Stimulated activated CD4-positive, alpha-beta T cell treated with anti-CD3 and anti-CD28 coated beads, Interleukin-15, amount 100 ng/mL, for 24 hours (primary cell): Measurements from ENCODE around the gene ARHGAP24.
"Not testable (repeated sequence)": the region's sequence is repeated elsewhere in the genome, so short reads cannot be mapped to it uniquely, and the experiment has no call there.

Source experiments
- DNase-seq: peaks from one replicate; pipeline ENCODE4 v3.0.0-alpha.2; 2020

The ARHGAP24 gene

DNA sequence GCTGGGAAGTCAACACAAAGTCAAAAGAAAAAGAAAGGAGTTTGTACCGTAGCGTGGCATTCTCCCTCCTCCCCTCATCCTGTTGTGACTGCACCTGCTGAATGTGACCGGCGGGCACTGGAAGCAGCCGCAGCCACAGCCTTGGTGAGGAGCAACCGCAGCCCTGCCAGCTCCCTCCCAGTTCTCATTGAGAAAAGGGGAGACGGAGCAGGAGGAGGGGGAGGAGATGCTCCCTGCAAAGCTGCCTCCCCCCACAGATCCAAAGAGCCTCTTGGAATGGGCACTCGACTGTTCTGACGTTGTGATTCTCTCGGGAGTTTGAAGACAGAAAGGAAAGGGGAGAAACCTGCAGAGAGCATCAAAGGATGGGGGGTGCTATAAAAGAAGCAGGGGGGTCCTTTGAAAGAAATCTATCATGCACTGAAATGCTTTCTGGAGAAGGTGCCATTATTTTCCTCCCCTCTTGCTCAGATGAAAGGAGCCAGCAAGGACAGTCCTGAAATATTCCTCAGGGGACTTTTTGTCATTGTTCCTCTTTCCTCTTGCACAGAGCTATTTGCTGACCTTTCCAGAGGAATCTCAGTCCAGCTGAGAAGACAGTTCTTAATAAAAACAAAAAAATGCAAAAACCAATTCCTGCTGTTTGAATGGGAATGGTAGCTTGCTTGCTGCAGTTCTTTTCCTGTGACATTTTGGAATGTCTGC lies 455.2 kb downstream of the ARHGAP24 start:
- no peak for DNase-seq

GRCh38 chr4:85932500-85933290 lies 457.7 kb downstream of the ARHGAP24 start:
- no peak for DNase-seq

DNA sequence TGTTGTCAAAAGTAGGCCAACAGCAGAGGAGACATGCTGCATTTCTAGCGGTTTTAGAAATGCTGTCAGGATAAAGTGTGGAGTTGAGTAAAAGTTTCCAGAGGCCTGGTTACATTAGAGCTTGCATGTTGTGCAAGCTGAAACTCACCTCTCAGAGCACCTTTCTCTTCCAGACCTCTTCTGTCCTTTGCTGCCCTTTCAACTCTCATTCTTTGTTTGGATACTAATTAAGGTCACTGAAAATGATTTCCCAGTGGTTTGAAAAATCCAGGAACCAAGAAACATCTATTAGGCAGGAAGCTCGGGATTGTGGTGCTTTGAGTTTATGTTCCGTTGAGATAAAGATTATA lies 458.3 kb downstream of the ARHGAP24 start:
- DNase-seq: no peak

DNA sequence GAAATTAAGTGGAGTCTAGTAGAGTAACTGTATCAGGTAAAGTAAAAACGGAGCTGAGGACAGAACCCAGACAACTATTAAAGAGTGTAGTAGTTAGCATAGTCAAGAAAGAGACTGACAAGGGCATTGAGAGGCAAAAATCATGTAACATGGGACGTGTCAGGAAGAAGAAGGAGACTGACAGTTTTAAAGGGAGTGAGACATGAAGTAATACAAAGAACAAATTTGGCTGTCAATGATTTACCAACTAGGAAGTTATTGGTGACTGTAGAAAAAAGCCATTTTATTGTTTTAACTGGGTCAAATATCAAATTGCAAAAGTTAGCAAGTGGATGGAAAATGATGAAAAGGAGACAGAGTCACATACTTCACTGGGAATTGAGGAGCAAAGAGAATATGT lies 462.6 kb downstream of the ARHGAP24 start:
- DNase-seq: no peak

DNA sequence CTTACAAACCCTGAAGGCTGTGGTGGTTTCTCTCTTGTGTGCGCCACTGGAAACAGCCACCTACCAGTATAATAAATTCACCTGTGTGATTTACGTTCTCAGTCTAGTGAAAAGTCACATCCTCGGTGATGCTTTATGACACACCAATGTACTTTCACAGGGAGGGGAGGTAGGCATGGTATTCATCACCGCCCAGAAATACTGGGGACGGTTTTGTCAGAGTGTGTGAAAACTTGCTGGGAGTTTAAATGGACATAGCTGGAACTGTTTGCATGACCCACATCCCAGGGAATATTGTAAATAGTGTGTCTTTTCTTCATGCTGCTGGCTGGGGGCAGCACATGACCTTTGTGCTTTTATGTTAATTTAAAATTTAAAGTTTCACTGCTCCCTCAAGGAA lies 463.1 kb downstream of the ARHGAP24 start:
- no peak for DNase-seq

DNA sequence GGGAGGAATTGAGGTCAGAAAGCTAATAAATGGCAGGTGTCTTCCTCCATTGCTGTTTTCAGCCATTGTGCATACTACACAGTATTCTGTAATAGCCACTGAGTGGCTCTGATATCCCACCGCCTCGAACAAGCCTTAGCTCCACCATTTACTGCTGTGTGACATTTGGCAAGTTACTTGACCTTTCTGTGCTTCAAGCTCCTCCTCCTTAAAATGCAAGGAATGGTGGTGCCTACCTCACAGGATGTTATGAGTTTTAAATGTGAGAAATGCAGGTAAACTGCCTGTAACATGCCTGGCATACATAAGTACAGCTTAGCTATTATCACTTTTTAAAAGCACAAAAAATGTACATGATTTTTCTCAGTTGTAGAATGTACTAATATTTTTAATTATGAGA lies 464.0 kb downstream of the ARHGAP24 start:
- DNase-seq: no peak

GRCh38 chr4:85939595-85939994 lies 464.6 kb downstream of the ARHGAP24 start:
- no peak for DNase-seq

DNA sequence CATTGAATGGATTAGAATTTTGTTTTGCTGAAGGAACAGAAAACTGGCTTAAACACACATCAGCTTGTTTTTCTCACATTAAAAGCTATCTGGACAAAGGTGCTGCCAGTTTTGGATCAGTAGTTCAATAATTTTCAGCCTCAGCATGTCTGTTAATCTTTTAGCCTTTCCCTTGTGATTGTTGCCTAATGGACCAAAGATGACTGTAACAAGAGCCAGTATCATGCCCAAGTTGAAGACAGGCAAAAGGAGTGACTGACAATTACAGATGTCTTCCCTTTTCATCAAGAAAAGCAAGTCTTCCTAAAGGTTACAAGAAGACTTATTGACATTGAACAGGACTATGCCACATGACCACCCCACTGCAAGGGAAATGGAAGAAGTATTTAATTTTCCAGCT lies 465.2 kb downstream of the ARHGAP24 start:
- no peak for DNase-seq

DNA sequence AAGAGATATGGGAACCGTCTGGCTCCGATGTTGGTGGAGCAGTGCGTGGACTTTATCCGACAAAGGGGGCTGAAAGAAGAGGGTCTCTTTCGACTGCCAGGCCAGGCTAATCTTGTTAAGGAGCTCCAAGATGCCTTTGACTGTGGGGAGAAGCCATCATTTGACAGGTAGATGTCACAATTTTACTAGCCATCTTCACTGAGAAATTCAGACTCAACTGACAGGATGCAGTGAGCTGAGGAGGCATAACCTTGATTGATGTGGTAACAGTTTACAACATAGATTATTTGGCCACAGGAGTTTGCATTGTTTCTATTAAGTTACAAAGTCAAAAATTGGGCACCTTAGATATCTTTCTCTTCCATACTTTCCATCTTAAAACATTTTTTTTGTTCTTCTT lies 467.2 kb downstream of the ARHGAP24 start:
- no peak for DNase-seq

DNA sequence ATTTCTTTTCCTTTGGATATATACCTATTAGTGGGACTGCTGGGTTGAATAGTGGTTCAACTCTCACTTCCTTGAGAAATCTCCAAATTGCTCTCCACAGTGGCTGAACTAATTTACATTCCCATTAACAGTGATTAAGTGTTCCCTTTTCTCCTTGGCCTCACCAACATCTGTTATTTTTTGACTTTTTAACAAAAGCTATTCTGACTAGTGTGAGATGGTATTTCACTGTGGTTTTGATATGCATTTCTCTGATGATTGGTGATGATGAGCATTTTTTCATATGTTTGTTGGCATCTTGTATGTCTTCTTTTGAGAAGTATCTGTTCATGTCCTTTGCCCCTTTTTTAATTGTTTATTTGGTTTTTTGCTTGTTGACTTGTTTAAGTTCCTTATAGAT lies 471.9 kb downstream of the ARHGAP24 start:
- no peak for DNase-seq

GRCh38 chr4:85951099-85951498 lies 476.1 kb downstream of the ARHGAP24 start:
- DNase-seq: no peak

- no peak for DNase-seq
Measured at GRCh38 chr4:85952528-85952927, 477.6 kb downstream of the ARHGAP24 start.

GRCh38 chr4:85952972-85953650 lies 478.2 kb downstream of the ARHGAP24 start:
- no peak for DNase-seq

DNA sequence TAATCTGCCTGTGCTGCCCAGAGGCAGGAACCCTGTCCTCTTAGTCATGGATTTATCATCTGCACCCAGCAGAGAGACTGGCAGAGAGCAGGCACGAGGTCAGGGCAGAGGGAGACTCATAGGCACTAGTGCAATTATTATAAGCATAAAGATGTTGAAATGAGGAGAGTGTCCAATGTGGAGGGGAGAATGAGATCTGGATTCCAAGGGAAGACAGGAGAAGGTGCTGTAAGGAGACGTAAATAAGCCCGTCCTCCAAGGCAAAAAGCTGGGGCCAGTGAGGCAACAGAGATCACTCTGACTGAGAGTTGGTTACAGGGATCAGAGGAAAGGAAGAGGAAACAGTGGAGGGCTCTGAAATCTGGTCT lies 478.7 kb downstream of the ARHGAP24 start:
- DNase-seq: no peak

GRCh38 chr4:85955620-85956292 lies 480.8 kb downstream of the ARHGAP24 start:
- no peak for DNase-seq

DNA sequence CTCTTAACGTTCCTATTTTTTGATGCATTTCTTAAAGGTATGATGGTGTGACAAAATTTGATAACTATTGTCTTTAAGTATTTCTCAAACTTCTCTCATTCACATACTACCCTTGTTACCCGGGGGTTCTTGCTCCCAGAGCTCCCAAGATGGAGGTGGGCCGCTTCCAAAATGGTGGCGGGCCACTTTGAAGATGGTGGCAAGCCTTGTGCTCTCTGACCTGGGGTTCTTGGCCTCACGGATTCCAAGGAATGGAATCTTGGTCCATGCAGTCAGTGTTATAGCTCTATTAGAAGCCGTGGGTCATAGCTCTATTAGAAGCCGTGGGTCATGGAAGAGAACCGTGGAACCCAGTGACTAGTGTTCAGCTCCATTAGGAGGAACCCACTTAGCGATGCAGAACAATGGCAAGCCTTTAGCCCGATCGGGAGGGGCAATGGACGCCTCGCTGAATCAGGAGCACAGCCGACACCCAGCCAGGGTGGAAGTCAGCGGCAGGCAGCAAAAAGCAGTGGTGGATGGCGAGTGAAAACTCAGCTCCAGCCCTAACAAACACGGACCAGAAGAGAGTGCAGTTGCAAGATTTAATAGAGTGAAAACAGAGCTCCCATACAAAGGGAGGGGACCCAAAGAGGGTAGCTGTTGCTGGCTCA lies 481.5 kb downstream of the ARHGAP24 start:
- no peak for DNase-seq

GRCh38 chr4:85961887-85962286 lies 486.9 kb downstream of the ARHGAP24 start:
- no peak for DNase-seq

GRCh38 chr4:85963231-85963630 lies 488.3 kb downstream of the ARHGAP24 start:
- no peak for DNase-seq

GRCh38 chr4:85964298-85964697 lies 489.3 kb downstream of the ARHGAP24 start:
- DNase-seq: no peak

DNA sequence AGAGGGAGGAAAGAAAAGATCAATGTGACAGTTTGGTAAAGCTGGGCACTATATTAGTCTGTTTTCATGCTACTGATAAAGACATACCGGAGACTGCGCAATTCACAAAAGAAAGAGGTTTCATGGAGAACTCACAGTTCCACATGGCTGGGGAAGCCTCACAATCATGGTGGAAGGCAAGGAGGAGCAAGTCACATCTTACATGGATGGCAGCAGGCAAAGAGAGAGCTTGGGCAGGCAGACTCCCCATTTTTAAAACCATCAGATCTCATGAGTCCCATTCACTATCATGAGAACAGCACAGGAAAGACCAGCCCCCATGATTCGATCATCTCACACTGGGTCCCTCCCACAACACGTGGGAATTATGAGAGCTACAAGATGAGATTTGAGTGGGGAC lies 490.1 kb downstream of the ARHGAP24 start:
- DNase-seq: not testable (repeated sequence)

DNA sequence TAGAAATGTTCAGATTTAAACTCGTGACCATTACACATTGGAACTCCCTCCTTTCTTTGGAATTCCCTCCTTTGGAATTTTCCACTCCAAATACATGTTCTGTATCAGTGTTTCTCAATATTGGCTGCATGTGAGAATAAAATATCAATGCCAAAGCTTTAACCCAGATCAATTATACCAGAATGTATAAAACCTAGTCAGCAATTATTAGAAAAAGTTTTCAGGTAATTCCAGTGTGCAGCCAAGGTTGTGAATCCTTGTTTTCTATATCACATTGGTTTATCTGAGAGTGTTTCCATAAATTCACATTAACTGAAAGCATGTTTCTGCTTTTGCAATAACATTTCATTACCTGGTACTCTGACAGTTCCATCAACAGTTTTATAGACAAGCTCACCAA lies 490.6 kb downstream of the ARHGAP24 start:
- DNase-seq: no peak

- DNase-seq: no peak
Measured at GRCh38 chr4:85966373-85966772, 491.4 kb downstream of the ARHGAP24 start.

DNA sequence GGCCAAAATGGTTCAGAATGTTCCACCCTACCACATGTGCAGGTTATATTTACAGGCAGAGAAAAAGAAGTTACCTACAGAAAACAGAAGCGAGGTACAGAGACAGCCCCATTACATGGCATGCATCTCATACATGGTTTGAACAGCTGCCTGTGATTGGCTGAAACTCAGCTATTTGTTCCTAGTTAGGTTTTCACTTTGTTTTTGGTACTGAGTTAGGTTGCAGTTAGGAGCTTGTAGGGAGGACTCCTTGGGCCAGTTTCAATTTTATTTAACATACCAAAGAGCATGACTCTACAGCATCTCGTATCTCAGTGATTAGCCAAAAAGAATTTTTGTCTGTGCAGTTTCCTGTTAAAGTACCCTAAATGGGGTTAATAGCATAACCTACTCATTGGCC lies 492.9 kb downstream of the ARHGAP24 start:
- DNase-seq: no peak
